BJ (cell line): ENCODE data around the gene PPM1A. TPM values are rescaled to one million over a fixed set of nuclear protein-coding genes. Genes with fewer than 3 reads are reported as not detected.

Source experiments
- CTCF ChIA-PET: fragments of 350-600 bp; formaldehyde crosslinking; extraction: SDS; loops from one replicate; lab custom pipeline; 2021; ENCODE audit warnings: antibody characterized with exemption, inconsistent platforms; lab: Yijun Ruan, JAX
- POLR2A ChIA-PET: fragments of 300-600 bp; sonication (Branson Sonifier 250); formaldehyde crosslinking; extraction: SDS; loops from one replicate; lab custom pipeline; 2021; ENCODE audit warnings: antibody characterized with exemption; lab: Charles Lee
- DNase-seq: peaks from one replicate; pipeline ENCODE4 v3.0.0-alpha.2; 2011; ENCODE audit warnings: low read depth
- H3K27me3 ChIP-seq: 2 replicates; pipeline ENCODE4 v1.6.0; 2011; ENCODE audit warnings: low read length; ENCODE audit not compliant: control insufficient read depth, insufficient read depth
- H3K36me3 ChIP-seq: 2 replicates; pipeline ENCODE4 v1.5.1; 2011; ENCODE audit warnings: low read length; ENCODE audit not compliant: control insufficient read depth, insufficient read depth
- H3K4me3 ChIP-seq: 2 replicates; pipeline ENCODE4 v1.5.1; 2011; ENCODE audit warnings: low read depth, mild to moderate bottlenecking, control low read depth, low read length
- CTCF ChIP-seq: IDR thresholded peaks from 2 replicates; pipeline ENCODE4 v1.5.1; 2011; ENCODE audit warnings: low read depth, mild to moderate bottlenecking, control low read depth, inconsistent platforms, low read length, moderate library complexity; ENCODE audit not compliant: insufficient read depth
- polyA plus RNA-seq: library from polyadenylated mRNA; depleted of rRNA; stranded (reverse); fragments of >200 nt; gene quantifications from 2 replicates; pipeline ENCODE4 v1.2.3, GENCODE V29; 2011

PPM1A gene
- polyA plus RNA-seq, 1 experiment = 18.5 TPM

- Histone ChIP-seq H3K4me3 (no peak overlapping the region), H3K27me3 (no peaks in the 10 kb centered on the region), H3K36me3 (no peaks in the 10 kb centered on the region)
- POLR2A ChIA-PET = no interaction called here
- no peak for TF ChIP-seq CTCF
- no peak for DNase-seq
- CTCF ChIA-PET = no interaction called here
These were observed 22.7 kb upstream of the PPM1A start for GRCh38 chr14:60226298-60226697.

DNA sequence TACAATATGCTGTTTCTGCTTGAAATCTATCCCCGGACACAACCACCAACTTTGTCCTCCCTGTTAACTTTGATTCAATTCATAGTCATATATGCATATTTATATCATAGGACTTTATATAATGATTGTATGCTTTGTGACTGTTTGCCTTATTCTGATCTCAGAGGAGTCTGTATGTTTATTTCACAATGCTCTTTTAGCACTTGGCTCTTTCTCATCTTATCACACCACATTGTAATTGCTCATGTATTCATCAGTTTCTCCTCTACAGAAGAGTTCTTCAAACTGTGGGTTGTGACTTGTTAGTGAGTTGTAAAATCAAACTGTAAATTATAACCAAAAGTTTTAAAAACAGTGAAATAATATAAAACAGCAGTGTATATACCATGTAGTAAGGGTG, 21.7 kb upstream of the PPM1A start:
- ChIA-PET CTCF (no interaction called here), POLR2A (no interaction called here)
- TF ChIP-seq CTCF = no peak

DNA sequence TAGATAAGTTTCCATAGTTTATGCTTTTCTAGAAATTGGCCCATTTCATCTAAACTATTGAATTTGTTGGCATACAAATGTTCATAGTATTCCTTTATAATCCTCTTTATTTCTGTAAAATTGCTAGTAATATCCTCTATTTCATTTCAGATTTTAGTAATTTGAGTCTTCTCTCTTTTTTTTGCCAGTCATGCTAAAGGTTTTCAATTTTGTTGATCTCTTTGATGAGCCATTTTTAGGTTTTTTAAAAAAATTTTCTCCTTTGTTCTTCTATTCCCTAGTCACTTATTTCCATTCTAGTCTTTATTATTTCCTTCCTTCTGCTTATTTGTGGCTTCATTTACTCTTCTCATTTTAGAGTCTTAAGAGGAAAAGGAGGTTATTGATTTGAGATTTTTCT, 19.4 kb upstream of the PPM1A start:
- no peaks in the 10 kb centered on the region for H3K36me3 ChIP-seq
- no peaks in the 10 kb centered on the region for H3K27me3 ChIP-seq
- ChIA-PET CTCF (no interaction called here), POLR2A (no interaction called here)
- no peak for DNase-seq
- H3K4me3 ChIP-seq = no peak overlapping the region
- no peak for TF ChIP-seq CTCF

More for the DNA sequence above, 21.7 kb upstream of the PPM1A start:
- H3K4me3 ChIP-seq = no peak overlapping the region
- H3K36me3 ChIP-seq = no peaks in the 10 kb centered on the region
- H3K27me3 ChIP-seq = no peaks in the 10 kb centered on the region
- DNase-seq = no peak

GRCh38 chr14:60232185-60232584, 16.8 kb upstream of the PPM1A start:
- ChIA-PET POLR2A (no interaction called here), CTCF (no interaction called here)
- H3K27me3 ChIP-seq = no peaks in the 10 kb centered on the region
- H3K4me3 ChIP-seq = no peak overlapping the region
- DNase-seq = no peak
- TF ChIP-seq CTCF = no peak
- H3K36me3 ChIP-seq = no peaks in the 10 kb centered on the region

DNA sequence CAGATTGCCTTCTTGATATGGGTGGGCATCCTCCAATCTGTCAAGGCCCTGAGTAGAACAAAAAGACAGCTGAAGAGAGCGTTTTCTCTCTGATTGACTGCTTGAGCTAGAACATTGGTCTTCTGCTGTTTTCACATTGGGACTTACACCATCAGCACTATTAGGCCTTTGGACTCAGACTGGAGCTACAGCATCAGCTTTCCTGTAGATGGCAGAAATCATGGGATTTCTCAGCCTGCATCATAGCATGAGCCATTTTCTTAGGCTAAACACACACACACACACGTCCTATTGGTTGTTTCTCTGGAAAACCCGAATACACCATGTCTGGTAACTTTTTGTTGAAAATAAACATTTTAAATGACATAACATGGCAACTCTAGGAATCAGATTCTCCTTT, 15.8 kb upstream of the PPM1A start:
- Histone ChIP-seq H3K36me3 (no peaks in the 10 kb centered on the region), H3K4me3 (no peak overlapping the region), H3K27me3 (no peaks in the 10 kb centered on the region)
- ChIA-PET POLR2A (no interaction called here), CTCF (no interaction called here)
- DNase-seq = no peak
- TF ChIP-seq CTCF = no peak
